G401 (cell line): ENCODE measurements around the gene BCL2L1. TPM values are rescaled to one million over a fixed set of nuclear protein-coding genes. Genes with fewer than 3 reads are reported as not detected.

Source experiments
- DNase-seq: peaks from one replicate; pipeline ENCODE4 v3.0.0-alpha.2; 2015; ENCODE audit warnings: low spot score
- in situ Hi-C: cut with HindIII; loops from 2 replicates; pipeline ENCODE4 v1.10.0; 2016; ENCODE audit warnings: low sequenced_read_pairs, mixed read lengths
- total RNA-seq: library from RNA; depleted of rRNA; stranded (reverse); fragments of >200 nt; shearing (Covaris generic); gene quantifications from 2 replicates; pipeline ENCODE4 v1.2.3, GENCODE V29; 2014

The BCL2L1 gene
- total RNA-seq, 1 experiment from 2014 or later: 104 TPM

GRCh38 chr20:31712112-31712553 is 10.5 kb downstream of the BCL2L1 start:
- DNase-seq: peak; percentile 70
- in situ Hi-C loops: no loop called here

GRCh38 chr20:31711179-31712111 is 11.2 kb downstream of the BCL2L1 start:
- no peak for DNase-seq
- in situ Hi-C loops: no loop called here

- in situ Hi-C loops: no loop called here
- peak; percentile 75 for DNase-seq
These were observed 12.1 kb downstream of the BCL2L1 start for GRCh38 chr20:31710423-31711108.

- in situ Hi-C loops: no loop called here
- no peak for DNase-seq
These were observed 12.7 kb downstream of the BCL2L1 start for GRCh38 chr20:31709939-31710338.

GRCh38 chr20:31708736-31709534 is 13.7 kb downstream of the BCL2L1 start:
- in situ Hi-C loops: no loop called here
- DNase-seq: no peak

GRCh38 chr20:31707994-31708735 is 14.5 kb downstream of the BCL2L1 start:
- no peak for DNase-seq
- in situ Hi-C loops: no loop called here

GRCh38 chr20:31707258-31707615 is 15.4 kb downstream of the BCL2L1 start:
- in situ Hi-C loops: no loop called here

GRCh38 chr20:31706607-31707257 is 15.9 kb downstream of the BCL2L1 start:
- no peak for DNase-seq
- in situ Hi-C loops: no loop called here

More at GRCh38 chr20:31707258-31707615, 15.4 kb downstream of the BCL2L1 start:
- DNase-seq: no peak

- DNase-seq: no peak
- in situ Hi-C loops: no loop called here
These were observed 16.8 kb downstream of the BCL2L1 start for GRCh38 chr20:31705598-31706597.

GRCh38 chr20:31705191-31705590 is 17.5 kb downstream of the BCL2L1 start:
- in situ Hi-C loops: no loop called here

GRCh38 chr20:31704225-31705119 is 18.2 kb downstream of the BCL2L1 start:
- no peak for DNase-seq
- in situ Hi-C loops: no loop called here

More at GRCh38 chr20:31705191-31705590, 17.5 kb downstream of the BCL2L1 start:
- DNase-seq: no peak

- in situ Hi-C loops: no loop called here
- no peak for DNase-seq
These were observed 21.1 kb downstream of the BCL2L1 start for GRCh38 chr20:31701591-31701990.

GRCh38 chr20:31700747-31701146 is 21.9 kb downstream of the BCL2L1 start:
- in situ Hi-C loops: no loop called here
- no peak for DNase-seq

- DNase-seq: no peak
- in situ Hi-C loops: no loop called here
These were observed 22.6 kb downstream of the BCL2L1 start for GRCh38 chr20:31699801-31700728.
